Stimulated activated CD4-positive, alpha-beta T cell treated with anti-CD3 and anti-CD28 coated beads, Interleukin-2, amount 100 ng/mL, for 24 hours (primary cell): ENCODE data around the gene TATDN3.
A peak's percentile ranks its signal among the peaks of the same experiment; 100 is the strongest.
"Not testable (repeated sequence)": the region's sequence is repeated elsewhere in the genome, so short reads cannot be mapped to it uniquely, and the experiment has no call there.

Experiments
- DNase-seq, 2 donors: peaks; one replicate each; pipeline ENCODE4 v3.0.0-alpha.2; 2020

TATDN3 gene

GRCh38 chr1:212833211-212834207 lies 41.8 kb downstream of the TATDN3 start:
- not testable (repeated sequence) for DNase-seq

- DNase-seq, result no peak
These were observed 46.5 kb downstream of the TATDN3 start for GRCh38 chr1:212838145-212838544.

GRCh38 chr1:212844521-212844920 lies 52.8 kb downstream of the TATDN3 start:
- not testable (repeated sequence) for DNase-seq

GRCh38 chr1:212847549-212847948 lies 55.9 kb downstream of the TATDN3 start, which contains the start of gene SPATA45:
SPATA45 (minus strand) TSS chr1:212847649; CDS start chr1:212836149, 11,500 bp downstream.
- no peak for DNase-seq

GRCh38 chr1:212852105-212852688 lies 60.5 kb downstream of the TATDN3 start:
- DNase-seq, result no peak

GRCh38 chr1:212853658-212854057 lies 62.0 kb downstream of the TATDN3 start:
- no peak for DNase-seq

GRCh38 chr1:212856755-212857154 lies 65.1 kb downstream of the TATDN3 start:
- DNase-seq, result no peak

- peak; percentile 95 to 96 for DNase-seq
These were observed 66.3 kb downstream of the TATDN3 start, which contains the start of gene FLVCR1 for GRCh38 chr1:212857992-212858460. FLVCR1 (plus strand) TSS chr1:212858275; CDS start chr1:212858453, 178 bp downstream.

- peak; percentile 15 to 22 for DNase-seq
These were observed 67.0 kb downstream of the TATDN3 start for GRCh38 chr1:212858461-212859265.

GRCh38 chr1:212860713-212861581 lies 69.3 kb downstream of the TATDN3 start:
- DNase-seq, result no peak

GRCh38 chr1:212862111-212862690 lies 70.5 kb downstream of the TATDN3 start:
- no peak for DNase-seq

- not testable (repeated sequence) for DNase-seq
These were observed 71.7 kb downstream of the TATDN3 start for GRCh38 chr1:212863345-212863744.

GRCh38 chr1:212864201-212864600 lies 72.5 kb downstream of the TATDN3 start:
- no peak for DNase-seq
